Skeletal muscle tissue (tissue), 5 donors: Measurements from ENCODE around the gene STMN3. TPM values are rescaled to one million over a fixed set of nuclear protein-coding genes. Genes with fewer than 3 reads are reported as not detected.

Experiments
- H3K27ac ChIP-seq: one replicate; pipeline ENCODE4 v1.7.0; 2013; ENCODE audit warnings: mild to moderate bottlenecking, low read depth, low read length, inconsistent platforms
- H3K27me3 ChIP-seq, 3 donors: one replicate each; pipeline ENCODE4 v1.7.0; 2013; ENCODE audit warnings: low read length in 3 of 3; ENCODE audit not compliant: control insufficient read depth in 3 of 3, insufficient read depth in 3 of 3
- H3K36me3 ChIP-seq, 3 donors: one replicate each; pipeline ENCODE4 v1.7.0; 2013; ENCODE audit warnings: low read length in 3 of 3; ENCODE audit not compliant: control insufficient read depth in 3 of 3, insufficient read depth in 3 of 3
- H3K4me1 ChIP-seq, 3 donors: one replicate each; pipeline ENCODE4 v1.7.0; 2013; ENCODE audit warnings: low read length in 3 of 3, mild to moderate bottlenecking in 3 of 3; ENCODE audit not compliant: control insufficient read depth in 3 of 3, insufficient read depth in 3 of 3
- H3K4me3 ChIP-seq, 3 donors: one replicate each; pipeline ENCODE4 v1.7.0; 2013; ENCODE audit warnings: low read length in 3 of 3
- H3K9ac ChIP-seq, 3 donors: one replicate each; pipeline ENCODE4 v1.7.0; 2013; ENCODE audit warnings: low read length in 3 of 3, mild to moderate bottlenecking in 3 of 3, moderate library complexity in 2 of 3, low read depth in 1 of 3
- H3K9me3 ChIP-seq, 3 donors: one replicate each; pipeline ENCODE4 v1.7.0; 2013; ENCODE audit warnings: low read length in 3 of 3; ENCODE audit not compliant: control insufficient read depth in 3 of 3
- small RNA-seq: library from RNA; depleted of rRNA; stranded (forward); fragments of <200 nt; gene quantifications from one replicate; pipeline ENCODE3, GENCODE V24; 2014
- total RNA-seq: library from RNA; depleted of rRNA; stranded (reverse); fragments of >200 nt; gene quantifications from one replicate; pipeline ENCODE4 v1.2.3, GENCODE V29; 2014
- donor health status: Osteomylitis.

STMN3 gene
- total RNA-seq, 1 donor from 2014 or later: 10.4 TPM

DNA sequence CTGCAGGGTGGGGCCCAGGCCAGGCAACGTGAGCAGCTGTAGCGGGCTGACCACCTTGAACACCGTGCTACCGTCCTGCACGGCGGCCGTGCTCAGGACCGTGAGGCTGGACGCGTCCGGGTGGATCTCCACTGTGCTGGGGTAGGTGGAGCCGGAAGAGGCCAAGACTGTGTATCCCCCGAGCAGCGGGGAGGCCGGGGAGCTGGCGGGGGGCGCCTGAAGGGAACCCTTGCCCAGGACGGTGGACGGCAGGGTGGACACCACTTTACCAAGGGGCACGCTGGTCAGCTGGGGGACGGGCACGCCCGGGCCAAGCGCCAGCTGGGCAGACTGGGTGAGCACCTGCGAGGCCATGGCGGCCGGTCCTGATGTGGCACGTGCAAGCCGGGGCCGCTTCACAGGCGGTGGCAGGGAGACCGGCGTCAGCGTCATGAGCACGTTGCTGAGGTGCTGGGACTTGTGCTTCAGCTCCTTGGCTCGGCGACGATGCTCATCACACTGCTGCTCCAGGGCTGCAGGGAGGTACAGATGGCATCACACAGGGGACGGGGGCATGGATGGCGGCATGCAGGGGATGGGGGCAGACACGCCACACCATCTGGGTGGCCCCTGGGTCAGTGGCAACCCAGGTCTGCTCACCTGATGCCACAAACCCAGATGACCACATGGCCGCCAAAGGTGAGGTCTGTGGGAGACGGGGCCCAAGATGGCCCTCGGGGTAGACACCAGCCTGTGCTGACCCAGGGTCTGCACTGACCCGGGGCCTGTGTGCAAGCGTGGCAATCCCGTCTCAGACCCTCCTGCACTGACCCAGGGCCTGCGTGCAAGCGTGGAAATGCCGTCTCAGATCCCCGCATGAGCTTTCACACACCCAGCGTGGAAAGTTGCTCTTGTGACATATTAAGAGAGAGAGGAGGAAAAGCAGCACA is 62.7 kb downstream of the STMN3 start:
- Histone ChIP-seq H3K4me3 (no peak overlapping the region), H3K9ac (no peak overlapping the region), H3K9me3 (no peaks in the 10 kb centered on the region), H3K27ac (no peak overlapping the region), H3K4me1 (peaks cover 3 to 13% (median 8%) of the 10 kb centered on the region in 3 donors), H3K27me3 (no peaks in the 10 kb centered on the region), H3K36me3 (peaks cover 37 to 55% (median 46%) of the 10 kb centered on the region in 3 donors)

Small RNAs within 50 kb of the gene (small RNA-seq; reads per million reads assigned to genes)
- not detected for gene TNFRSF6B

Other genes starting within 250 kb of the STMN3 start
- 1.6 TPM for gene KCNQ2, start 180.8 kb downstream of the STMN3 start, total RNA-seq
- gene EEF1A2, start 154.3 kb downstream of the STMN3 start, total RNA-seq: 255 TPM
- 24.0 TPM for gene PPDPF, start 132.7 kb downstream of the STMN3 start, total RNA-seq
- gene PTK6, start 116.0 kb downstream of the STMN3 start, total RNA-seq: not detected
- not detected for gene SRMS, start 105.7 kb downstream of the STMN3 start, total RNA-seq
- 0.52 TPM for gene FNDC11, start 99.3 kb downstream of the STMN3 start, total RNA-seq
- gene HELZ2, start 79.2 kb downstream of the STMN3 start, total RNA-seq: 12.5 TPM
- gene GMEB2, start 26.3 kb downstream of the STMN3 start, total RNA-seq: 5.7 TPM
- gene RTEL1, start 4.9 kb upstream of the STMN3 start, total RNA-seq: 4.7 TPM
- gene TNFRSF6B, start 43.2 kb upstream of the STMN3 start, total RNA-seq: not detected
- 13.0 TPM for gene ARFRP1, start 54.6 kb upstream of the STMN3 start, total RNA-seq
- gene ZGPAT, start 54.6 kb upstream of the STMN3 start, total RNA-seq: 6.8 TPM
- gene LIME1, start 83.2 kb upstream of the STMN3 start, total RNA-seq: 0.52 TPM
- 10.4 TPM for gene SLC2A4RG, start 86.4 kb upstream of the STMN3 start, total RNA-seq
- 52.2 TPM for gene ZBTB46, start 177.8 kb upstream of the STMN3 start, total RNA-seq
- gene ABHD16B, start 208.1 kb upstream of the STMN3 start, total RNA-seq: not detected
- gene TPD52L2, start 211.8 kb upstream of the STMN3 start, total RNA-seq: 29.2 TPM
- 30.3 TPM for gene DNAJC5, start 241.7 kb upstream of the STMN3 start, total RNA-seq